ENCODE measurements around the gene HABP2.

Gene HABP2

DNA sequence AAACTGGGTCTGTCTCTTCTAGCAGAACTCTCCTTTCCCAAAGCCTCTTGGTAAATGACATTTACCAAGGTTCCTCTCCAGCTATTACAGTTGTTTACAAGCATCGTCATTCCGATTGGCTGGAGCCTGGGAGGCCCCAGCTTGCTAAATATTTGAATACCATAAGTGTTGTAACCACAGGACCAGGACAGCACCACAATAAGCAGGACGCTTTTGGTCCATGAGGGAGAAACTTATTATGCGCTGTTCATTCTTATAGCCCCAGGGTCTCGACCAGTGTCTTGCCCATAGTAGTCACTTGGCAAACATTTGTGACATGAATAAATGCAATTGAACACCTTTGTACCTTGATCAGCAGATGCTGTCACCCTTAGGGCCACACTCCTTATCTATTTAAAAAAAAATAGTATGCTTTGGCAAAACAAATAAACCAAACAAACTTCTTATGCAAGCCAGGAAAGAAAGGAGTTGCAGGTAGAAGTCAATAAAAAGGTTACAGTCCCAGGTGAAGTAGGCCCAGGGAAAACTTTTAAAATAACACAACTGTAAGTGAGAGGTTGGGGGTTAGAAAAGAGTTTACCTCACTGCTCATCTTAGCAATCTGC is 78.2 kb downstream of the HABP2 start:
- ChIA-PET CTCF (no interaction called here), POLR2A (no interaction called here)
- DNase-seq (ENCODE audit: extremely low spot score): no peak
- TF ChIP-seq, protein P1, sequence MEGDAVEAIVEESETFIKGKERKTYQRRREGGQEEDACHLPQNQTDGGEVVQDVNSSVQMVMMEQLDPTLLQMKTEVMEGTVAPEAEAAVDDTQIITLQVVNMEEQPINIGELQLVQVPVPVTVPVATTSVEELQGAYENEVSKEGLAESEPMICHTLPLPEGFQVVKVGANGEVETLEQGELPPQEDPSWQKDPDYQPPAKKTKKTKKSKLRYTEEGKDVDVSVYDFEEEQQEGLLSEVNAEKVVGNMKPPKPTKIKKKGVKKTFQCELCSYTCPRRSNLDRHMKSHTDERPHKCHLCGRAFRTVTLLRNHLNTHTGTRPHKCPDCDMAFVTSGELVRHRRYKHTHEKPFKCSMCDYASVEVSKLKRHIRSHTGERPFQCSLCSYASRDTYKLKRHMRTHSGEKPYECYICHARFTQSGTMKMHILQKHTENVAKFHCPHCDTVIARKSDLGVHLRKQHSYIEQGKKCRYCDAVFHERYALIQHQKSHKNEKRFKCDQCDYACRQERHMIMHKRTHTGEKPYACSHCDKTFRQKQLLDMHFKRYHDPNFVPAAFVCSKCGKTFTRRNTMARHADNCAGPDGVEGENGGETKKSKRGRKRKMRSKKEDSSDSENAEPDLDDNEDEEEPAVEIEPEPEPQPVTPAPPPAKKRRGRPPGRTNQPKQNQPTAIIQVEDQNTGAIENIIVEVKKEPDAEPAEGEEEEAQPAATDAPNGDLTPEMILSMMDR (IDR thresholded peaks at IDR 0.05; ENCODE audit: control extremely low read depth, extremely low read depth, low read depth, missing control alignments): no peak

DNA sequence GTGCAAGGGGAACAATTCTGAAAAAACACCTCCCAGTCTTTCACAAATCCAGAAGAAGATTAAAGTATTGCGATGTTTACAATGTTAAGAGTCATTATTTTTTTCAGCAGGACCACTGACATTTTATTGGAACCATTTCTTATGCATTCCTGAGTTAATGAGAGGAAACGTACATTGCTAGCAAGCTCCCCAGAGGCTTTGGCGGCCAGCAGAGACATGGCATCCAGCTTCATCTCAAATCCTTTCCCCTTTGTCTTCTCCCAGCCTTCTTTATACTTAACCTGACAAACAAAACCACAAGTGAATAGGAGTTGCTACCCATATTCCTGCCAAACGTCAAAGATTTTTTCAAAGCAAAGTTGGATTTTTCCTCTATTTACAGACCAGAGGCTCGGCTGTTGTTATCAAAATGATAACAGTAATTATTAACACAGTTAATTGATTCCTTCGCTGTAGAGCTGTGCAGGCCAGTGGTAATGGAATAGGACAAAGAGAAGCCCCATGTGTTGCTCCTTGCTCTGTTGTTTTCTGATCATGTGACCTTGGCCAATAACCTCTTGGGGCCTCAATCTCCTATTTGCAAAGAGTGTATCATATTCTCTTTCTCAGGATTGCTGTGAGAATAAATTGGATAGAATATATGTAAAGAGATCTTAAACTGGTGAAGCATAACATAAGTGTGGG is 79.0 kb downstream of the HABP2 start:
- DNase-seq (ENCODE audit: extremely low spot score): no peak
- POLR2A ChIA-PET: no interaction called here
- CTCF ChIA-PET: no interaction called here
- TF ChIP-seq, protein P1 (IDR thresholded peaks at IDR 0.05; ENCODE audit: control extremely low read depth, extremely low read depth, low read depth, missing control alignments): no peak
